ENCODE results near the gene CYP39A1. TPM values are rescaled to one million over a fixed set of nuclear protein-coding genes. Genes with fewer than 3 reads are reported as not detected.
A peak's percentile ranks its signal among the peaks of the same experiment; 100 is the strongest.

Gene CYP39A1
- total and polyA plus RNA-seq, 2 of the 13 experiments (the other 11 are each of a cell fraction or from before 2014, with no cell fraction given) = 0.13 TPM; not detected in 1

DNA sequence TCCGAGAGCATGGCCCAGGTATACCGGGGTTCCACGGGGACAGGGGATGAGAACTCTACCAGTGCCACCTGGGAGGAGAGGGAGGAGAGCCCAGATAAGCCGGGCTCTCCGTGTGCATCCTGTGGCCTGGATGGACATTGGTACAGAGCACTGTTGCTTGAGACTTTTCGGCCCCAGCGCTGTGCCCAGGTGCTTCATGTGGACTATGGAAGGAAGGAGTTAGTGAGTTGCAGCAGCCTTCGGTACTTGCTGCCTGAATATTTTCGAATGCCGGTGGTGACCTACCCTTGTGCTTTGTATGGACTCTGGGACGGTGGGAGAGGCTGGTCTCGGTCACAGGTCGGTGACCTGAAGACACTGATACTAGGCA is 36.3 kb upstream of the CYP39A1 start:
- no TSS peak for BruUV-seq (replicated peaks)
- H3K9me3 ChIP-seq (ENCODE audit: low read length) = no peaks in the 10 kb centered on the region
- H3K4me2 ChIP-seq (ENCODE audit: low read depth, low read length) = no peak overlapping the region
- ATAC-seq = no peak
- in situ Hi-C loops (cut with HindIII; ENCODE audit: extremely low pct_ligation_motif_present, low pct_unique_long_range_greater_than_20kb) = no loop called here
- H3K36me3 ChIP-seq (replicated peaks in 1 of 2; ENCODE audit: control insufficient read depth in 1 of 2, insufficient read depth in 2 of 2, low read length in 2 of 2) = no peaks in the 10 kb centered on the region
- H3K9ac ChIP-seq (ENCODE audit: insufficient read depth, low read depth, low read length) = no peak overlapping the region
- H3K4me1 ChIP-seq (ENCODE audit: insufficient read depth, low read length) = no peaks in the 10 kb centered on the region
- no peaks in the 10 kb centered on the region for H4K20me1 ChIP-seq (ENCODE audit: insufficient read depth, low read length)
- no peak for TF ChIP-seq ZSCAN29 (CRISPR knock-in tag; conservative IDR thresholded peaks at IDR 0.05)
- TF ChIP-seq ZNF839 (CRISPR knock-in tag; IDR thresholded peaks at IDR 0.05; ENCODE audit: borderline replicate concordance) = 0 out of 2 replicates have a peak, but pooled peaks have one; percentile 31
- intact Hi-C loops (cut with micrococcal nuclease; ENCODE audit: unreplicated experiment) = loop anchor here (10.0 kb wide), 1 partner anchor 96 kb away; no protein-coding TSS in a partner anchor
- no peak overlapping the region for H3K4me3 ChIP-seq (replicated peaks in 1 of 3; ENCODE audit: insufficient read depth in 1 of 3, low read depth in 2 of 3, low read length in 3 of 3)
- WGBS (ENCODE audit: low lambda C conversion rate) = 36% methylated on average over 13 of the region's 13 CpGs
- POLR2A ChIA-PET = no interaction called here
- H3K27ac ChIP-seq (ENCODE audit: extremely low read length, insufficient read depth, low read length) = no peak overlapping the region
- no peak for DNase-seq (ENCODE audit: low spot score)
- no peak overlapping the region for H2AFZ ChIP-seq (ENCODE audit: low read length)
- H3K27me3 ChIP-seq (ENCODE audit: control insufficient read depth in 1 of 2, insufficient read depth in 2 of 2, low read length in 2 of 2) = no peaks in the 10 kb centered on the region
- FAIRE-seq = no peak
- CTCF ChIA-PET (ENCODE audit: low intra/inter-chr PET ratio, low total read pairs) = no interaction called here
- no peaks in the 10 kb centered on the region for H3K79me2 ChIP-seq (ENCODE audit: insufficient read depth, low read length)

DNA sequence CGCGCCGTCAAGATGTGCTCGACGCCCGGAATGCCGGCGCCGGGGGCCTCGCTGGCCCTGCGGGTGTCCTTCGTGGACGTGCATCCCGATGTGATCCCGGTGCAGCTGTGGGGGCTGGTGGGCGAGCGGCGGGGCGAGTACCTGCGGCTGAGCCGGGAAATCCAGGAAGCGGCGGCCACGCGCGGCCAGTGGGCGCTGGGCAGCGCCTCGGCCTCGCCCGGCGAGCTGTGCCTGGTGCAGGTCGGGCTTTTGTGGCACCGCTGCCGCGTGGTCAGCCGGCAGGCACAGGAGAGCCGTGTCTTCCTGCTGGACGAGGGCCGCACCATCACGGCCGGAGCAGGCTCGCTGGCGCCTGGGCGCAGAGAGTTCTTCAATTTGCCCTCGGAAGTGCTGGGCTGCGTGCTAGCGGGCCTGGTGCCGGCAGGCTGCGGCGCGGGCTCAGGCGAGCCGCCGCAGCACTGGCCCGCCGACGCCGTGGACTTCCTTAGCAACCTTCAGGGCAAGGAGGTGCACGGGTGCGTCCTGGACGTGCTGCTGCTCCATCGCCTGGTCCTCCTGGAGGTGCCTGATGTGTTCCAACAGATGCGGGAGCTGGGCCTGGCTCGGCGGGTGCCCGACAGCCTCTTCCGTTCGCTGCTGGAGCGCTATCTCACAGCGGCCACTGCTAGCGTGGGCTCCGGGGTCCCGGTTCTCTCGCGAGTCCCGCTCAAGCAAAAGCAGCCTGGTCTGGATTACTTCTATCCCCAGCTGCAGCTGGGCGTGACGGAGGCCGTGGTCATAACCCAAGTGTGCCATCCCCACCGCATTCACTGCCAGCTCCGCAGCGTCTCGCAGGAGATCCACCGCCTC is 35.7 kb upstream of the CYP39A1 start:
- Histone ChIP-seq H3K9me3 (ENCODE audit: low read length) (no peaks in the 10 kb centered on the region), H3K9ac (ENCODE audit: insufficient read depth, low read depth, low read length) (no peak overlapping the region), H3K79me2 (ENCODE audit: insufficient read depth, low read length) (no peaks in the 10 kb centered on the region), H3K27me3 (ENCODE audit: control insufficient read depth in 1 of 2, insufficient read depth in 2 of 2, low read length in 2 of 2) (no peaks in the 10 kb centered on the region), H3K4me2 (ENCODE audit: low read depth, low read length) (no peak overlapping the region), H2AFZ (ENCODE audit: low read length) (no peak overlapping the region), H3K4me3 (replicated peaks in 1 of 3; ENCODE audit: insufficient read depth in 1 of 3, low read depth in 2 of 3, low read length in 3 of 3) (no peak overlapping the region), H4K20me1 (ENCODE audit: insufficient read depth, low read length) (no peaks in the 10 kb centered on the region), H3K27ac (ENCODE audit: extremely low read length, insufficient read depth, low read length) (no peak overlapping the region), H3K36me3 (replicated peaks in 1 of 2; ENCODE audit: control insufficient read depth in 1 of 2, insufficient read depth in 2 of 2, low read length in 2 of 2) (no peaks in the 10 kb centered on the region), H3K4me1 (ENCODE audit: insufficient read depth, low read length) (no peaks in the 10 kb centered on the region)
- BruUV-seq (replicated peaks) = no TSS peak
- POLR2A ChIA-PET = no interaction called here
- in situ Hi-C loops (cut with HindIII; ENCODE audit: extremely low pct_ligation_motif_present, low pct_unique_long_range_greater_than_20kb) (no loop called here), intact Hi-C loops (cut with micrococcal nuclease; ENCODE audit: unreplicated experiment) (loop anchor here (10.0 kb wide), 1 partner anchor 96 kb away; no protein-coding TSS in a partner anchor)
- WGBS (ENCODE audit: low lambda C conversion rate) = 88% methylated on average over 60 of the region's 85 CpGs
- no peak for DNase-seq (ENCODE audit: low spot score)
- CTCF ChIA-PET (ENCODE audit: low intra/inter-chr PET ratio, low total read pairs) = no interaction called here
- TF ChIP-seq MTF2 (CRISPR knock-in tag; IDR thresholded peaks at IDR 0.05; ENCODE audit: borderline replicate concordance) (no peak), ZNF337 (CRISPR knock-in tag; IDR thresholded peaks at IDR 0.05; ENCODE audit: borderline replicate concordance, low read depth) (no peak), RFX5 (IDR thresholded peaks at IDR 0.05; ENCODE audit: low read depth, low read length) (no peak), PHF21A (CRISPR knock-in tag; IDR thresholded peaks at IDR 0.05) (no peak)
- TF ChIP-seq, protein P1, sequence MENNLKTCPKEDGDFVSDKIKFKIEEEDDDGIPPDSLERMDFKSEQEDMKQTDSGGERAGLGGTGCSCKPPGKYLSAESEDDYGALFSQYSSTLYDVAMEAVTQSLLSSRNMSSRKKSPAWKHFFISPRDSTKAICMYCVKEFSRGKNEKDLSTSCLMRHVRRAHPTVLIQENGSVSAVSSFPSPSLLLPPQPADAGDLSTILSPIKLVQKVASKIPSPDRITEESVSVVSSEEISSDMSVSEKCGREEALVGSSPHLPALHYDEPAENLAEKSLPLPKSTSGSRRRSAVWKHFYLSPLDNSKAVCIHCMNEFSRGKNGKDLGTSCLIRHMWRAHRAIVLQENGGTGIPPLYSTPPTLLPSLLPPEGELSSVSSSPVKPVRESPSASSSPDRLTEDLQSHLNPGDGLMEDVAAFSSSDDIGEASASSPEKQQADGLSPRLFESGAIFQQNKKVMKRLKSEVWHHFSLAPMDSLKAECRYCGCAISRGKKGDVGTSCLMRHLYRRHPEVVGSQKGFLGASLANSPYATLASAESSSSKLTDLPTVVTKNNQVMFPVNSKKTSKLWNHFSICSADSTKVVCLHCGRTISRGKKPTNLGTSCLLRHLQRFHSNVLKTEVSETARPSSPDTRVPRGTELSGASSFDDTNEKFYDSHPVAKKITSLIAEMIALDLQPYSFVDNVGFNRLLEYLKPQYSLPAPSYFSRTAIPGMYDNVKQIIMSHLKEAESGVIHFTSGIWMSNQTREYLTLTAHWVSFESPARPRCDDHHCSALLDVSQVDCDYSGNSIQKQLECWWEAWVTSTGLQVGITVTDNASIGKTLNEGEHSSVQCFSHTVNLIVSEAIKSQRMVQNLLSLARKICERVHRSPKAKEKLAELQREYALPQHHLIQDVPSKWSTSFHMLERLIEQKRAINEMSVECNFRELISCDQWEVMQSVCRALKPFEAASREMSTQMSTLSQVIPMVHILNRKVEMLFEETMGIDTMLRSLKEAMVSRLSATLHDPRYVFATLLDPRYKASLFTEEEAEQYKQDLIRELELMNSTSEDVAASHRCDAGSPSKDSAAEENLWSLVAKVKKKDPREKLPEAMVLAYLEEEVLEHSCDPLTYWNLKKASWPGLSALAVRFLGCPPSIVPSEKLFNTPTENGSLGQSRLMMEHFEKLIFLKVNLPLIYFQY (CRISPR knock-in tag; IDR thresholded peaks at IDR 0.05; ENCODE audit: borderline replicate concordance) = no peak
- FAIRE-seq = no peak
- no peak; the same call in 2 of the 3 replicates for ATAC-seq

Data from HepG2 (cell line).